ENCODE data around the gene CAB39.
A peak's percentile ranks its signal among the peaks of the same experiment; 100 is the strongest.

Gene CAB39

DNA sequence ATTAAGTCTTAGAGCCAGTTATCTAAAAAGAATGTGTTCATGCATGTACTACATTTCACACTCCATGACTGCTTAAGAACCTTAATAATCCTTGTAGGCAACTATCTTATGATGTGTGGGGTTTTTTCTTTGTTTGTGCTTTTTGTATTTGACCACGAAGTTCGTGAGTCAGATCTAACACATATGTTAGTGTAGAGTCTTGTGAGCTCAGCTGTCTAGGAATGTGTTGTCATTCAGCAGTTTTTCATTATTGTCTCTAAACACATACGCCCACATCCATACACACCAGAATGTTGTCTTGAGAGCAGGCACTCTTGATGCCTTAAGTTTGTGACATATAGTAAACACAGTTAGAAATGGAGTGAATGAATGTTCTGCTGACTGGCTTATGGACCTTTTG lies 38.4 kb downstream of the CAB39 start:
- H3K4me3 ChIP-seq (ENCODE audit: low read depth, low read length), result no peak overlapping the region
- in situ Hi-C loops (cut with HindIII; ENCODE audit: low sequenced_read_pairs), result no loop called here
- peak; percentile 61 for DNase-seq (ENCODE audit: low read depth, low spot score)
- TF ChIP-seq, protein P1, sequence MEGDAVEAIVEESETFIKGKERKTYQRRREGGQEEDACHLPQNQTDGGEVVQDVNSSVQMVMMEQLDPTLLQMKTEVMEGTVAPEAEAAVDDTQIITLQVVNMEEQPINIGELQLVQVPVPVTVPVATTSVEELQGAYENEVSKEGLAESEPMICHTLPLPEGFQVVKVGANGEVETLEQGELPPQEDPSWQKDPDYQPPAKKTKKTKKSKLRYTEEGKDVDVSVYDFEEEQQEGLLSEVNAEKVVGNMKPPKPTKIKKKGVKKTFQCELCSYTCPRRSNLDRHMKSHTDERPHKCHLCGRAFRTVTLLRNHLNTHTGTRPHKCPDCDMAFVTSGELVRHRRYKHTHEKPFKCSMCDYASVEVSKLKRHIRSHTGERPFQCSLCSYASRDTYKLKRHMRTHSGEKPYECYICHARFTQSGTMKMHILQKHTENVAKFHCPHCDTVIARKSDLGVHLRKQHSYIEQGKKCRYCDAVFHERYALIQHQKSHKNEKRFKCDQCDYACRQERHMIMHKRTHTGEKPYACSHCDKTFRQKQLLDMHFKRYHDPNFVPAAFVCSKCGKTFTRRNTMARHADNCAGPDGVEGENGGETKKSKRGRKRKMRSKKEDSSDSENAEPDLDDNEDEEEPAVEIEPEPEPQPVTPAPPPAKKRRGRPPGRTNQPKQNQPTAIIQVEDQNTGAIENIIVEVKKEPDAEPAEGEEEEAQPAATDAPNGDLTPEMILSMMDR (IDR thresholded peaks at IDR 0.05; ENCODE audit: low read depth, low read length), result no peak

DNA sequence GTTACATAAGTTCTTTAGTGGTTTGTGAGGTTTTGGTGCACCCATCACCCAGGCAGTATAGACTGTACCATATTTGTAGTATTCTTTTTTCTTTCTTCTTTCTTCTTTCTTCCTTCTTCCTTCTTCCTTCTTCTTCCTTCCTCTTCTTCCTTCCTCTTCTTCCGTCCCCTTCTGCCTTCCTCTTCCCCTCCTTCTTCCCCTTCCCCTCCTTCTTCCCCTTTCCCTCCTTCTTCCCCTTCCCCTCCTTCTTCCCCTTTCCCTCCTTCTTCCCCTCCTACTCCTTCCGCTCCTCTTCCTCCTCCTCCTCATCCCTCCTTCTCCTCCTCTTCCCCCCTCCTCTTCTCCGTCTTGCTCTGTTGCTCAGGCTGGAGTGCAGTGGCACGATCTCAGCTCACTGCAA lies 41.6 kb downstream of the CAB39 start:
- no peak for DNase-seq (ENCODE audit: low read depth, low spot score)
- H3K4me3 ChIP-seq (ENCODE audit: low read depth, low read length), result no peak overlapping the region
- TF ChIP-seq, protein P1 (IDR thresholded peaks at IDR 0.05; ENCODE audit: low read depth, low read length), result no peak
- in situ Hi-C loops (cut with HindIII; ENCODE audit: low sequenced_read_pairs), result no loop called here

DNA sequence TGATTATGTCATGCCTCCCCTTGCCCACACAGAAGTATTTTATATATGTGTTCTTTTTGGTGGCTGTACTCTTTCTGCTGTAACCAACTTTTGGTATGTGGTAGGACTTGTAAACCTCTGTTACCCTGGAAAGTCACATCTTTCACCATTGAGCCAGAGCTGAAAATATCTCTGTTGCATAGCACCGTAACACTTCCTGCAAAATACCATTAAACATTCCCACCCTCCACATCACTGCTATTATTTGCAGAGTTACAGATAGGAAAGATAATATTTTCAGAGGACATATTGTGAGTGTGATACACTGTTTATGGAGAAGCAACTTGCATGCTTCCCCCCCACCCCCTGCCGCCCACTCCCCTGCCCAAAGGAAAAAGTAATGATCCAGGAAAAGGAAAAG lies 44.8 kb downstream of the CAB39 start:
- DNase-seq (ENCODE audit: low read depth, low spot score), result peak; percentile 75
- no peak overlapping the region for H3K4me3 ChIP-seq (ENCODE audit: low read depth, low read length)
- TF ChIP-seq, protein P1 (IDR thresholded peaks at IDR 0.05; ENCODE audit: low read depth, low read length), result no peak
- in situ Hi-C loops (cut with HindIII; ENCODE audit: low sequenced_read_pairs), result no loop called here

DNA sequence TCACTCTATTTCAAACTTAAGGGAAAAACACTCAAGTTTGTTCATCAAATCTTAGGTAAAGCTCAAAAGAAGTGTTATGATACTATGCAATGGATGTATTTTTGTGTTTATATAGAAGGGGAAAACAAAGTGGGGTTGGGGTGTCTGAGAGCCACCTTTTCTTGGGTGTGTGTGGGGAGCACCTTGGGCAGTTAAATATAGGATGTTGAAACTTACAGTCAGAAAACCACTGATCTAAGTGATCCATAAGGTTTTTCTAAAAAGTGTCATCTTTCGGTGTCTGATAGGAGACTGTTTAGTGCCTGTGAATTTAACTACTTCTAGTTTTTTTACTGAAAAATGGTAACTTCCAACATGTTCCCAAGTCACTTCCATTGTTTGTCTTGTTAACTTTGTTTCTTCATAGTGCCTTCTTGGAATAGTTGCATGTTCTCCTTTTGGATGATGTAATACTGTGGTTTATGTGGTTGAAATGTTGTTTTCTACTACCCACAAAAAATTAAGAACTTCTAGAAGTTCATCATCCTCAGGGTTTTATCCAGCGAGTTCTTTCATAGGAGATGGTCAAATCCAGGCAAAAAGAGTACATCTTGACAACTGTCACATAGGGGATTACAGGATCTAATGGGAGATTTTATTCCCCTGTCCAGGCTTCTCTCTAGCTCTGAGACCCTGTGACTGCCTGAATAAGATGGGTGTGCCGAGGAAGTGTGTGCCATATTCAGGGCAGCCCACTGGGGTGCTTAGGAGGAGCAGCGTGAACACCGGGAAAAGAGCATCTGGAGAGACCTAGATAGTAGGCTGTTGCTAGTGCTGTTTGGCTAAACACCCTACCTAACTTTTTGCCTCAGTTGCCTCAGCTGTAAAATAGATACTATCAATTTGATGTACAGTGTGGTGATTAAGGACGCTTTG lies 46.2 kb downstream of the CAB39 start:
- H3K4me3 ChIP-seq (ENCODE audit: low read depth, low read length), result no peak overlapping the region
- TF ChIP-seq, protein P1 (IDR thresholded peaks at IDR 0.05; ENCODE audit: low read depth, low read length), result no peak
- peak; percentile 92 for DNase-seq (ENCODE audit: low read depth, low spot score)
- in situ Hi-C loops (cut with HindIII; ENCODE audit: low sequenced_read_pairs), result no loop called here

DNA sequence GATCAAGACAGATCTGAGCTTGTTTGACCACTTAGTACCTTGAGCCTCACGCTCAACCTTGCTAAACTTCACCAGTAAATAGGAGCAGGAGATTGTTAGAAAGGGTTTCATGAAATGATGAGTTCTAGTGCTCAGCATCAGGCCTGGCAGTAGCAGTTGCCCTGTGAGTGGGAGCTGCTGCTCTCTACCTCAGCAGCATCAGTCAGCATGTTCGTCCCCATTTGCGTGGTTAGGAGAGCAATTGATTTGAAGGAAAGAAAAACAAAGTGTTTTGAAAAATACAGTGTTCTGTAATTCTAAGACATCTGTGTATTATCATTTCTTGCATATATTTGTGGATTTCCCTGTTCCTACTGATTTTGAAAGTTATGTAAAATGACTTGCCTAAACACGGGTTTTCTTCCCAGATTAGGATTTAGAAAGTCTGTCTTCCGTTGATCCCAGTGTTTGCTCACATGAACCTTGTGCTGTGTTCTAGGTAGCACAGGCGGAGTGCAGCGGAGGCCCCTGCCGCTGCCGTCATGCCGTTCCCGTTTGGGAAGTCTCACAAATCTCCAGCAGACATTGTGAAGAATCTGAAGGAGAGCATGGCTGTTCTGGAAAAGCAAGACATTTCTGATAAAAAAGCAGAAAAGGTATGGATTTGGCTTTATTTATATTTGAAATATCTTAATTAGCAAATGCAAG lies 47.0 kb downstream of the CAB39 start:
- DNase-seq (ENCODE audit: low read depth, low spot score), result no peak
- in situ Hi-C loops (cut with HindIII; ENCODE audit: low sequenced_read_pairs), result no loop called here
- TF ChIP-seq, protein P1 (IDR thresholded peaks at IDR 0.05; ENCODE audit: low read depth, low read length), result no peak
- no peak overlapping the region for H3K4me3 ChIP-seq (ENCODE audit: low read depth, low read length)

DNA sequence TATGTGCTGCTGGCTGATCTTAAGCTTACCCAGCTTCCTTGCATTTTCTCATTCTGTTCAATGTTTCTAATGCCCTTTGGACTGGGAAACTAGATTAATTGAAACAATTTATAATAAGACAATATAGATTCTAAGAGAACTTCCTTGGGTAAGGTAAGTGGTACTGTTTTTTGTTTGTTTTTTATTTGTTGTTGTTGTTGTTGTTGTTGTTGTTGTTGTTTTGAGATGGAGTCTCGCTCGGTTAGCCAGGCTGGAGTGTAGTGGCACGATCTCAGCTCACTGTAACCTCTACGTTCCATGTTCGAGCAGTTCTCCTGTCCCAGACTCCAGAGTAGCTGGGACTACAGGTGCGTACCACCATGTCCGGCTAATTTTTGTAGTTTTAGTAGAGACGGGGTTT lies 49.1 kb downstream of the CAB39 start:
- no peak overlapping the region for H3K4me3 ChIP-seq (ENCODE audit: low read depth, low read length)
- in situ Hi-C loops (cut with HindIII; ENCODE audit: low sequenced_read_pairs), result no loop called here
- TF ChIP-seq, protein P1 (IDR thresholded peaks at IDR 0.05; ENCODE audit: low read depth, low read length), result no peak
- DNase-seq (ENCODE audit: low read depth, low spot score), result no peak
